HG03460 (cell line): ENCODE measurements around the gene BAHD1.

ENCODE experiments used
- ATAC-seq: cut with Tn5 transposase; IDR thresholded peaks from one replicate; pipeline ENCODE4 v1.9.1; 2021; ENCODE audit not compliant: unreplicated experiment

The BAHD1 gene

DNA sequence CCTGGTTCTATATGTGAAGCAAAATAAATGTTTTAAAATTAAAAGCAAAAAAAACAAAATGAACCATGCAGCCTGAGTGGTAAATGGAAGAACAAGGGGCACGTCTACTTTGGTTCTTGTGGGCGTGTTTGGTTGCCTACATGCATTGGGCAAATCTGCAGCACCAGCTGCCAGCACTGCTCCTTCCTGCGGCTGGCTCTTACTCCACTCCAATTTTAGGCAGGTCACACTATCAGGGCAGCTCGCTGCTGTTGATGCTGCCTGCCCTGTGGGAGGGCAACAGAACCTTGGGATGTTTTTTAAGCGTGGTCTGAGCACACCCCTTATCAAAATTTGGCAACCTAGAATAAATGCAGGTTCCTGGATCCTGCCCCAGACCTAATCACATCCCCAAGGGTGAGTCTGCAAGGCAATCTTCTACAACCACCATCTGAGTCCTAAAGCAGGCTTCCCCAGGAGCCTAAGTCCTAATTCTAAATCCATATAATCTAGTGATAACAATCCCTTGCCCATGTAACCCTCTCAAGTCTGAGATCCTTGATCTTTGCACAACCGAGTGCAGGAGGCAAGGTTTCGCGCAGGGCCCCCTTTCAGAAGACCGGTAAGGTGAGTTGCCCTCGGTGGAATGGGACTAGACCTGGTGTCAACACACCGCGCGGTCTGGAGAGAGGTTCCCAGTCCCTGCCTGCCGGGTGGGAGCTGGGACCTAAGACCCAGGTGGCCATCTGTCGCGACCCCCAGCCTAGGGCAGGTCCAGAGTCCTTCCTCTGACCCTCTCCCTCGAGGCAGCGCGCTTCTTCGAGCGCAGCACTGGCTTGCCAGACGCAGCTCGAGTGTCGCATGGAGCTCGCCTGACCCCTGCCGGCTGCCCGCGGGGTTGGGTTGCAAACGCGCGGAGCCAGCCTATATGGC lies 19.3 kb upstream of the BAHD1 start:
- ATAC-seq: peak; percentile 82

DNA sequence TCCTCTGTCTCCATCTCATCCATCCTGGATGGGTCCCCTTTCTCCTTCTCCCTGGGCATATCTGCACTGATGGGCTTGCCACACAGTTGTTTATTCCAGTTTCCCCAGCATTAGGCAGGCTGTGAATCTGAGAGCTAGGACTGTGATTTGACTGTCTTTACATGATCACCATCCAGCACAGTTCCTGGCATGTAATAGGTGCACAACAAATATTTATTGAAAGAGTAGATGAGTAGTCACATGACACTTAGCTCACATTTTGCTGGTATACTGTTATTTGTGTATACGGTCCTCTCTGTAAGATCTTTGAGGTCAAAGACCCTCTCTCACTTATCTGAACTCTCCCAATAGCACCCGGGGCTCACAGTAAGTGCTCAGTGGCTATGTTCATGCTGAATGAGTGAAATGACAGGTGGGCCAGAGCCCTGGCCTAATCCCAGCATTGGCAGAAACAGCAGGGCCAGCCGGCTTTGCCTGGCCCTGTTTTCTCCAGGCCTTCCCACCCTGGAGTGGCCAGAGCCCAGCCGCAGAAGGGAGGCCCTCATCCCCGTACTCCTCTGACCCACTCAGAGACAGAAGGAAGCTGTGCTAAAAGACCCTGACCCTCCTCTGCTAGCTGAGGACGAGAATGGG lies 16.2 kb upstream of the BAHD1 start:
- ATAC-seq: no peak

DNA sequence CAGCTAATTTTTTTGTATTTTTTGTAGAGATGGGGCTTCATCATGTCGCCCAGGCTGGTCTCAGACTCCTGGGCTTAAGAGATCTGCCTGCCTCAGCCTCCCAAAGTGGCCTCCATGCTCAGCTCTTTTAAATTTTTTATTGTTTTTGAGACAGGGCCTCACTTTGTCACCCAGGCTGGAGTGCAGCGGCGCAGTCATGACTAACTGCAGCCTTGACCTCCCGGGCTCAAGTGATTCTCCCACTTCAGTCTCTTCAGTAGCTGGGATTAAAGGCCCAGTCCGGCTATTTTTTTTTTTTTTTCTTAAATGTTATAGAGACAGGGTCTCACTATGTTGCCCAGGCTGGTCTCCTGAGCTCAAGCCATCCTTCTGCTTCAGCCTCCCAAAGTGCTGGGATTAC lies 15.1 kb upstream of the BAHD1 start:
- ATAC-seq: no peak

DNA sequence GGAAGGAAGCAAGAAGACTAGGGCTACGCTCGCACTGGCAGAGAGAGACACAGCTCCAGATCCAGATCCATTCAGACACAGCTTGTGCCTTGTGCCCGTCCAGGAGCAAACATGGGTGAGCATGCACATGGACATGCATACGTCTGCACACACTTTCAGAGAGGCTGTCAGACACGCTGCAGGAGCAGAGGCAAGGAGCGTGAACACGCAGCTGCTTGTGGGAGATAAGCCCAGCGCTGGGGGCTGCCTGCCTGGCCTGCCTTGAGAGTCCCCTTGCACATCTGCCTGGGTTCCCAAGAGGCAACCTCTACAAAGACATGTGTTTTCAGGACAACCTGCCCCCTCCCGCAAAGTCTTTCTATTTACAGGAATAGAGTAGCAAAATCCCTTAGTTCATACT lies 13.6 kb upstream of the BAHD1 start:
- ATAC-seq: no peak

DNA sequence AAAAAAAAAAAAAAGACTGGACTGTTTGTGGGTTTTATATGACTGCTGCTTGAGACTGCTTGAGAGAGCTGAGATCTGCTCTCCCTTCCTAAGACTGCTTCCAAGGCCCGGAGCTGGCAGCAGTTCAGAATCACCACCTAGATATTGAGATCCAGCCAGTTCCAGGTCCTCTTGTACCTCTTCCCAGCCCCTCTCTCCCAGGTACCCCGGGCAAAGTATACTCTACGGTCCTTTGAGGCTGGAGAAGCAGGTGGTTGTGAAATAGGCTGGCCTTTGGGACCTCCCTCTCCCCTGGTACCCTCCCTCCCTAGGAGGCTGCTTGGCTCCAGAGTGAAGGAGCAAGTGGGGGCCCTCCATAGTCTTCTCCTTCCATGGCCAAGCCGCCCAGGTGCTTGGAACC lies 12.6 kb upstream of the BAHD1 start:
- no peak for ATAC-seq

DNA sequence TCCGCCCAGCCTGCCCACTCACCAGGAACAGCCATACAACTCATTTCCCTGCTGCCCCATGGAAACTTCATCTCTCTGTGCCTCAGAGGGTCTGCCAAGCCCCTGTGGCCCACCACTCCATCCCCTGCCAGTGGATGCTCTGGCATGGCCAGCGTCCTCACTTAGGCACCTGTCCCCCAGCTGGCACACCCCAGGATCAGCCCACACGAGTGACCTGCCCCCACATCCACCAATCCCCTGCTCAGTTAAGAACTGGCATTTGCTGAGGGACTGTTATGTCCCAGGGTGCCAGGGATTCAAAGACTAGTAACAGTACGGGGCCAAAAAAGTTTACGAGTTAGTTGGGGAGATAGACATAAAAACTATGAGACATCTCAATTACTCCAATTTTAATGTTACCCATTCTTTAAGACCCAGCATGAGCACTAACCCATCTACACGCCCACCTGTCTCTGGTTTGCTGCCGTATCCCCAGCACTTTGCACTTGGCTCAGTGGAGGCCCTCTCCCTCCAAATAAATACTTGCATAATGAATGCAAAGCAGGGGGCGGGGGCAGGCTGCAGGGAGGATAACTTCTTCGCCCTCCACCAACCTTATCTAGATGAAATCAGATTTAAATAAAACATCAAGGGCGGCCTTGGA lies 11.6 kb upstream of the BAHD1 start:
- ATAC-seq: no peak

DNA sequence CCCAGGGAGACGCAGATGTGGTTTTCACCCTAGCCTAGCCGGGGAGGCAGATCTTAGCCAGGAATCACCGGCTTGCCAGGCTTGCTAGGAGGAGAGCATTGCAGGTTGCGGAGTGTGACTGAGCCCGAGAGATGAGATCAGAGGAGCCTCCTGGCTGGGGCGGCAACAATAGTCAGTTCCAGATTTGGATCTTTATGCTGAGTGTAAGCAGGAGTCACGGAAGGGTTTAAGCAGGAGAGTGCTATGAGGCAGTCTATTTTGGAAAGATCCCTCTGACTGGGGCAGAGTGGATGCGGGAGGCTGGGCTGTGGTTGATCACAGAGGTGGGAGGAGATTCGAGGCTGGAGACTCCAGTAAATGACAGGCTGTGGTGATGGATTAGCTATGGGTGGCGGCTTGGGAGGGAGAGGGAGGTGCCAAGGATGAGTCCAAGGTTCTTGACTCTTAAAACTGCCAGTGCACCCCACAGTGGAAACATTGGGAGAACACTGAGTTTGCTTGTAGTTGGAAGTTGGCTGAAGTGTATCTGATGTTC lies 10.4 kb upstream of the BAHD1 start:
- ATAC-seq: no peak

DNA sequence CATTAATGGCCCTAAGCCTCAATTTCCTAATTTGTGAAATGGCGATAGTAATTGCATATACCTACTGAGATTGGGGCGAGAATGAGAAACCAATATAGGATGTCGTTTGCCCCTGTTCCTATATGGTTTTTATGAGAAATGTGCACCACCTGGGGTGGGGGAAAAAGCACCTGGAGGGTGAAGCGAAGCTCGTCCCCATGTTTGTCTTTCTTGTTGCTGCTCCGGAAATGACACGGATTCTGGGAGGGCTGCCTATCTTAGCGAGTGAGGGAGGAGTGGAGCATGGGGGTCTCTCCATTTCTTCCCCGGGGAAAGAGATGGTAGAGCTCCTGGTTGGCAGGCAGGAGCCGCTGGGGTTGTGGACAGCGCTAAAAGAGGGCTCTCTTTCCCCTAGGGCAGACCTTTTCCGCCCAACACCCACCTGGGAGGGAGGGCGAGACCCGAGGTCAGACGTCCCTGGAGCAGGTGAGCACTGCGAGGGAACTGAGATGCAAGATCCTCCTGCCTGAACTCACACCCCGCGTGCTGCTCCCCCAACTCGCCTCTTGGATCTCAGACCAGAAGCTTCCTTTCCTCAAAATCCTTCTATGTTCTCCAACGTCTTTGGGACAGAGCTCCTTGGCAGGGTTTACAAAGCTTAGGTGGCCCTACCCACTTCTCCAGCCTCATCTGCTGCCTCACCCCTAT lies 5.6 kb upstream of the BAHD1 start:
- no peak for ATAC-seq

DNA sequence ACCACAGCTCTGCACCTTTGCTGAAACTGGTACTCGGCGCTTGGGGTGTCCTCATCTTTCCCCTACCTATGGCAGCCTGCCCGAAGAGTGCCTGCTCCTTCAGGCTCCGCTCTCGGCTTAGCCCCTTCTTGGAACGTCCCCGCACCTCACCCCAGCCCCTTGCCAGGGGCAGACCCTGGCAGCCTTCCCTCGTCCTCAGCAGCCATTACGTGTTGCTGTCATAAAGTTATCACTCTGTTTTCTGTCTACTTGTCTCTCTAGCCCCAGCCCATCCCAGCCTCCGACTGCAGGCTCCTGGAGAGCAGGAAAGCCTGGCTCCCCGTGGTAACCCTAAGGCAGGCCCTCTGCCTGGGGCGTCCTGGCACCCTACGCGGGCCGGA lies 5.1 kb upstream of the BAHD1 start:
- no peak for ATAC-seq

DNA sequence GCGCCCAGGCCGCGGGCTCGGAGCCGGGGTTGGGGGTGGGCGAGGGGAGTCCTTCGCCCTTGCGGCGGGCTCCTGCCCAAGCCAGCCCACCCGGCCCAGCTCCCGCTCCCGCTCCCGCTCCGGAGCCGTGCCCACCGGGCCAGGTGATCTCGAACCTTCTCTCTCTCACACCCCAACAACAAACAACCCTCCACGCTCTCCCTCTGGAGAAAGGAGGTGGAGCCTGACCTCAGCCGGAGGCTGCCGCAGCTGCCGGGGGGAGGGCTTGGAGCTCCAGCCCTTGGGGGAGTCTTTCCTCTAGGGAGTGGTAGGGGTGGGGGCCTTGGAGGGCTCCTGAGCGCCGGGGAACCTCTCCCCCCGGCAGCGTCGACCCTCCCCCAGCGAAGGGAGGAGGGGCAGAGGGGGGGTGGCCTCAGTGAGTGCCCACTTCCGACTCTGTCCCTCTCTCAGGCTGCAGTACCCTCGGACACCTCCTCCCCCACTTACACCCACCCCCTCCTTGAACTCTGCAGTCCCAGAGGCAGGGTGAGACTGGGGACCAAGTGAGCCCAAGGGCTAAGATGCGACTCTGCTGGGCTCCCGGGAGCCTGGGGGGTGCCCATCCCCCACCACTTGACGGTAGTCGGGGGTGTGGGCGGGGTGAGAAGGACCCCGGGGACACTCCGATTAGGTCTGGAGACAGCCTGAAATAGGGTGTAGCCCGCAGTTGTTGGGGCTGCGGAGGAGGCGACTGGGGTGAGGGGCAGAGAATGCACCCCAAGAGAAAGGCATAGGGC lies 4.4 kb upstream of the BAHD1 start:
- ATAC-seq: no peak

DNA sequence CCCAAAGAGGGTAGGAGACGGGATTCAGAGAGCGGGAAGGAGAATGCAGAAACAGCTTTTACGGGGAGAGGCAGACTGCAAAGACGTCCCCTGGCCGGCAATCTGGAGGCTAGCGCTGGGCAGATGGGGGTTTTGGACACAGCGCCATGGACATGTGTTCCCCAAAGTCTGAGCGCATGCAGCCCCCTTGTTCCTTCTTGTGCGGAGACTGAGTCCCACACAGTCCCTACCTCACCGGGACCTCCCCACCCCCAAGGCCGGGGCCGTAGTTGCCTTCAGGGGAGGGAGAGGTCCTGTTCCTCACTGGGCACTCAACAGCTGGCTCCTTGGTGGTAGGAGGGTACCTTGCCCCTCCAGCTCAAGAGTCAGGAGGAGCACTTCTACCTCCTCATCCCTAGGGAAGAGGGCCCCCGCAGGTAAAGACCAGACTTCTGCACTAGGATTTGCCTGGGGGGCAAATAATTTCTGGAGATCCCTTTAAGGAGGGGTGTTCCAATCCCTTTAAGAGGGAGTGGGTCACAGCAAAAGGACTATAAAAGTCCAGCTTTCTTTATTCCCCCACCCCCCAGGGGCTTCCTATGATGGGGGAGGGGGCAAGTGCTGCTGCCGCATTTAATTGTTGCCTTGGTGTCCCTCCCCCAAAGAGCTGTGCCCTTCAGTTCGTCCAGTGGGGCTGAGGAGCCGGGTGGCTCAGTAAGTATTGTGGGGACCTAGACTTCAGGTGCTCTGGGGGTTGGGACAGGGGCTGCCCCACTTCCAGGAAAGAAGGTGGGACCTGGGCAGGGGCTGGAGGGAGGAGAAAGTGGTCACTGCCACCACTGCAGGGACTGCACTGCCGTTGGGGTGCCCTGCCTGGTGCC lies 3.6 kb upstream of the BAHD1 start:
- ATAC-seq: no peak

DNA sequence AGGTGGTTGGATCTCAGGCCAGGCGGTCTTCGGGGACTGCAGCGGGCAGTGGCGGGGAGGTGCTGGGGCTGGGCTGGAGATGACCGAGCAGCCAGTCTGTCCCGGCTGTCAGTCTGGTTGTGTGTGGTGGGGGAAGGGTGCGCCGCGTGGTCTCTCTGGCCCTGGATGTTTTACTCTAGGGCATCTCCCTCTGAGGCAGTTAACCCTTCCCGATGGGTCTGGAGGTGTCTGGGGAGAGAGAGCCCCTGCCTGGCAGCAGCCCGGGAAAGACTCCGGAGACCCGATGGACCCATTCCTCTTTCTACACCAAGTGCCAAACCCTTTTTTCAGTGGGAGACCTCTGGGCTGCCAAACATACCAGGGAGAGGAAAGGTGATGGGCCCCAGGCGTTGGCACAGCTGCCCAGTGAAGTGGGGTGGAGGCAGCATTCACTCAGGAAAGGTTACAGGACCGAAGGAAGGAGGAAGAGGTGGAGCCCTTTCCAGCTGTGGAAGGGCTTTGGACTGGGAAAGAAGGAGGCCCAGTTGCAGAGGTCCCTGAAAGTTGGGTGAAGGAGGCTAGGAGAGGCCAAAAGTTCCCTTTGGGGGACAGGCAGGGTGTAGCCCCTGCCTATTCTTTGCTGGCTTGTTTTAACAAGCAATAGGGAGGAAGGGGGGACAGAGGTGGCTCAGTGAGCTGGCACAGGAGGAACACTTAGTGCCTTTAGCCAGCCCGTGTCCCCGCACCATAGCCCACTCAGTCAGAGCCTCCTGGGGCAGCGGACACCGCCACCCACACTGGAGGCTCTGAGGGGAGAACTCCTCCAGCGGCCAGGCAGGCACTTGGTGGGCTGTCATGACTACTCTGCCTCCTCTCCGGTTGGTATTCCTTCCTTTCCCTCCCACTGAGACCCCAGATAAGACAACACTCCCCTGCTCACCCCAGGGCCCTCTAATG lies 2.7 kb upstream of the BAHD1 start:
- no peak for ATAC-seq

DNA sequence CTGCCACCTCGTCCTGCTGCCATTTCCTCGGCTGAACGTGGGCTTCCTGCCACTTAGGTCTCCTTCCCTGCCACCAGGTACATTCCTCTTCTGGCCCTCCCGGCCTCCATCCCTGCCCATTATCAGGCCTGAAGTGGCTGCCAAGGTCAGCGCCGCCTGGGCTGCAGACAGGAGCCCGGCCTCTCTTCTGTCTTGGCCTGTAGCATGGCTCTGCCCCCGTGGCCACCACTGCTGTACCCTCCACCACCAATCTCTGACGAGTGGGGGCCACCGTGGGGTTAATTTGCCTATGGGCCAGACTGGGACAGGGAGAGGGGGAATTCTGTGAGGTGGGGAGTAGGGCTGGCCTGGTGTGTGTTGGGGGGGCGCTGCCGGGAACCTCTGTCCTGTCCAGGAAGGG lies 2.0 kb upstream of the BAHD1 start:
- no peak for ATAC-seq

DNA sequence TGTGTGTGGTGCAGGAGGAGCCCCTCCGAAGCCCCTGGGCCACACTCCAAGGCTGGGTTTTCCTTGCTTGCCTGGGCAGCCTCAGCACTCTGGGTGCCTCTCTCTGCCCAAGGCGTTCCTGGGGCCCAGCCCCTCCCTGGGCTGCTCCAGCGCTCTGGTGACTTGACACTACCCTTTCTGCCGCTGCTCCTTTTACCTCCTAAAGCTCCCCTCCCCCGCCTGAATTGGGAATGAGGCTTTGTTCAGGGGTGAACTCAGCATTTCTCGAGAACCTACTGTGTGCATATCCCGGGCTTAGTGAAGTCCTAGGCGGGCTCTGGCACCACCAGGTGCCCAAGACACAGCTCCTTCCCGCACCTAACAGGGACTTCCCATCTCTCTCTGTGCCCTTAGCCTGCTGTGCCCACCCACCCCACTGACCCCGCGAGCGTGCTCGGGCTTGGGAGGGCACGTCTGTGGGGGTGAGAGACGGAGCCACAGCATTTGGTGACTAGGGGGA lies 1.2 kb upstream of the BAHD1 start:
- ATAC-seq: no peak

DNA sequence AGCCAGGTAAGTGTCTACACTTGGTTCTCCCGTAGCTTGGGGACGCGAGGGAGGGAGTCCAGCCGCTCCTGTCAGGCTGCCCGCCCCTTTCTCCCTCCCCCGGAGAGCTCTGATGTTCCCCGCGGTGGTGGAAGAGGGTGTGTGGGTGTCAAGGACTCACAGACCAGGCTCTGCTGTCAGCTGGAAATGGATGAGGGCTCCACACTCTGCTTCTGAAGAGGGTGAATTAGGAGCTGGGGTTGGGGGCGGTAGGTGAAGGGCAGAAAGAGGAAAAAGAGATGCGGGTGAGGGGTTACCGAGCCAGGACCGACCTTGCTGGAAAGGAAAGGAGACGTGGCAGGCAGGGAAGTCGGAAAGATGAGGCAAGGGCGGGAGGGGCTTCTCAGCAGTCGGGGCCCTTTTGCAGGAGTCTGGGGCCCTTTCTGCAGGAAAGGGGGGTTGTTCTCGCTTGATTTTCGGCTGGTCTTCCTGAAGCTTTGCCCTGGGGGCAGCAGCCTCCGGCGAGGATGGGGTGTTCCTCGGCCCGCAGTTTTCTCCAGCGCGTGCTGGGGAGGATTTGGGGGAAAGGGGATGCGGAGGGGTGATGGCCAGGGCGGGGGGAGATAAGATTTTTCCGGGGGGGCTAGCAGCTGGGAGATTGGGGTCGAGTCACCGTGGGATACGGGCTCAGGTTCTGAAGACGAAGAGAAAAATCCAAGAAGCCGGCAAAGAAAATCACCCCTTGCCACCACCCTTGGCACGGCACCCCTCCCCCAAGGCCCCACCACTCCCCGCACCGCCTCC lies 602 bp upstream of the BAHD1 start:
- no peak for ATAC-seq

DNA sequence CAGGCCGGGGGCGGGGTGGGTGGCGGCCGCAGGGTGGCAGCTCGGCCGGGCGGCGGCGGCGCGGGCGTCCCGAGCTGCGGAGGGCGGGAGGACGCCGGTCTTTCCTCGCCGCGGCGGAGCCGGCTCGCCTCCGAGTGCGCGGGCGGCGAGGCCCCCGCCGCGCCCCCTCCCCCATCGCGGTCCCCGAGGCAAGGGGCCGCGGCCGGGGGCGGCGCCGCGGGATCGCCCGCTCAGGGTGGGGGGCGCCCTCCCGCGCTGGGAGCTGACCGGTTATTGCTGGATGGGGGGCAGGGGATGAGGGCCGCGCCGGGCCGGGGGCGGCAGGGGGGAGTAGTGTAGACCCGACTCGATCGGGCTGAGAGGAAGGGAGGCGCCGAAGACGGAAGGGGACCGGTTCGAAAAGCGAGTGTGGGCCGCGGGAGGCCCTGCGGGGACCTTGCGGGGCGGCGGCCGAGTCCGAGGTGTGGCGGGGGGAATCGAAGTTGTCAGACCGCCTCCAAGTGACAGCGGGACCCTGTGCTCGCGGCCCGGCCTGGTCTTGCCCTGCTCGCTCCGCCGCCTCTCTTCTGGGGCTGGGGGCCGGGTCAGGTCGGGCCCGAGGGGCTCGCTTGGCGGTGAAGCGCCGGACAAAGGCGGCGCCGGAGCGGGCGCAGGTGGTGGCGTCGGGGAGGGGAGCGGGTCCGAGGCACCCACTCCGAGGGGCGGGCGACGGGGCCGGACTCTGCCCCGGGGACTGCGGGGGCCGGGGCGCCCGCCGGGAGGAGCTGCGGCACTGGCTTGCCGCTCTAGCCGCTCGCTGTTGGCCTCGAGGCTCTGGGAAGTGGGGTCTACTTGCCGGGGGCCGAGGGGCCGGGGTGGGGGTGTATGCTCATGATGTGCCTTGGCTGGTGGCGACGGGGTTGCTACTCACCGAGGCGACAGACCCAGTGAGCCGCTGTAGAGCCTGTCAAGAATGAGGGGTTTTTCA lies 1.1 kb downstream of the BAHD1 start:
- no peak for ATAC-seq
